Stimulated activated naive CD8-positive, alpha-beta T cell treated with anti-CD3 and anti-CD28 coated beads, Interleukin-15, Interleukin-2, amounts not matched to agents 100 U/mL and 50 U/mL, for 24 hours (primary cell): ENCODE data around the gene ZBTB11.
"Not testable (repeated sequence)": the region's sequence is repeated elsewhere in the genome, so short reads cannot be mapped to it uniquely, and the experiment has no call there.

Experiments
- ATAC-seq: fragments of 150-1000 bp; cut with Tn5 transposase; one replicate; pipeline ENCODE4 v1.10.0; 2021
- DNase-seq: peaks from one replicate; pipeline ENCODE4 v3.0.0; 2021

The ZBTB11 gene

GRCh38 chr3:101618726-101619125 lies 58.2 kb downstream of the ZBTB11 start:
- DNase-seq (no peak), ATAC-seq (no peak)

DNA sequence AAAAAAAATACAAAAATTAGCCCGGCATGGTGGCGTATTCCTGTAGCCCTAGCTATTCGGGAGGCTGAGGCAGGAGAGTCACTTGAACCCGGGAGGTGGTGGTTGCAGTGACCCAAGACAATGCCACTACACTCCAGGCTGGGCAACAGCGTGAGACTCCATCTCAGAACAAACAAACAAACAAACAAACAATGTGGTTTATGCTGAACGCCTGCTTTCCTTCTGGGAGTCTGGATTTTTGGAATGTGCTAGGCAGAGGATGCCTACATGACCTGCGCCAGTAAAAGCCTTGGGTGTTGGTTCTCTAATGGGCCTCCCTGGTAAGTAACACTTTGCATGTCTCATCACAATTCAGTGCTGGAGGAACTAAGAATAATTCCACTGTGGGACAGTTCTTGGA lies 59.5 kb downstream of the ZBTB11 start:
- ATAC-seq (no peak), DNase-seq (no peak)

DNA sequence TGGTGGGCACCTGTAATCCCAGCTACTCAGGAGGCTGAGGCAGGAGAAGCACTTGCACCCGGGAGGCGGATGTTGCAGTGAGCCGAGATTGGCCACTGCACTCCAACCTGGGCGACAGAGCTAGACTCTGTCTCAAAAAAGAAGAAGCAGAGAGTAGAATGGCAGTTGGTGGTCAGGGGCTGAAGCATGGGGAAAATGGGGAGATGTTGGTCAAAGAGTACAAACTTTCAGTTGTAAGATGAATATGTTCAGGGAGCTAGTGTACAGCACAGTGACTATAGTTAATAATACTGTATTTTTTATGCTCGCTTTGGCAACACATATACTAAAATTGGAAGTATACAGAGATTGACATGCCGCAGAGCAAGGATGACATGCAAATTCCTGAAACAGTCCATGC lies 61.4 kb downstream of the ZBTB11 start:
- ATAC-seq (no peak), DNase-seq (no peak)

DNA sequence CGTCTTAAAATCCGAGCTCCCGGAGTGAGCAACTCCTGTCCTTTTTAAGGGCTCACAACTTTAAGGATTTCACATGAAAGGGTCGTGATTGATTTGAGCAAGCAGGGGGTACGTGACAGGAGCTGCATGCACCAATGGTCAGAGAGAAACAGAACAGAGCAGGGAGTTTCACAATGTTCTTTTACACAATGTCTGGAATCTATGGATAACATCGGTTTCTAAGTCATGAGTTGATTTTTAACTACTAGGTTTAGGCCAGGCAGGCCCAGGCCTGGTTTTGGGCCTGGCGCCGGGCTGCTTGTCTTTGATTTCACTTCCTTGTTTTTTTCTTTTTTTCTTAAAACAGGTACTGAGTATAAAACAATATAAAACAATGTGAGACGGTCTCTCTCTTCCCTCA lies 63.9 kb downstream of the ZBTB11 start:
- DNase-seq, ATAC-seq: not testable (repeated sequence)

DNA sequence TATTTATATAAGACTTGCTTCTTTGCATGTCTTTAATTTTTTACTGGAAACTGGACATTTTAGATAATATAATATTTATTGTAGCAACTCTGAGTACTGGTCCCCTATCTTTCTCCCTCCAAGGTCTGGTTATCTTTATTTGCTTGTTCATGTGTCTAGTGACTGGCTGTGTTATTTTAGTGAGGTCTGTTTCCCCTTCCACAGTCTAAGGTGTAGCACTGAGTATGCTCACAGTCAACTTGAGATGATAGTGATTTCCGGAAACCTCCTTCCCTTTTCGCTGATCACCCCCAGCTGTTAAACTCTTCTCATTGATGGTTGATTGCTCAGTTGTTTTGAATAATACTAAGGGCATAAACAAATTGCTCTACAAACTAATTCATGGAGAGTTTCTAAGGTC lies 65.9 kb downstream of the ZBTB11 start:
- ATAC-seq: no peak

GRCh38 chr3:101605398-101605797 lies 71.5 kb downstream of the ZBTB11 start:
- not testable (repeated sequence) for ATAC-seq, DNase-seq

More for the DNA sequence above, 65.9 kb downstream of the ZBTB11 start:
- DNase-seq: no peak

- ATAC-seq: no peak
These were observed 73.7 kb downstream of the ZBTB11 start for GRCh38 chr3:101603184-101603583.

GRCh38 chr3:101602731-101603130 lies 74.2 kb downstream of the ZBTB11 start:
- ATAC-seq (no peak), DNase-seq (no peak)

More at GRCh38 chr3:101603184-101603583, 73.7 kb downstream of the ZBTB11 start:
- no peak for DNase-seq
